ENCODE results near the gene TUBB2A. TPM values are rescaled to one million over a fixed set of nuclear protein-coding genes. Genes with fewer than 3 reads are reported as not detected.

TUBB2A gene
- total RNA-seq: 10 to 100 TPM; 30.8 to 70.4 TPM

DNA sequence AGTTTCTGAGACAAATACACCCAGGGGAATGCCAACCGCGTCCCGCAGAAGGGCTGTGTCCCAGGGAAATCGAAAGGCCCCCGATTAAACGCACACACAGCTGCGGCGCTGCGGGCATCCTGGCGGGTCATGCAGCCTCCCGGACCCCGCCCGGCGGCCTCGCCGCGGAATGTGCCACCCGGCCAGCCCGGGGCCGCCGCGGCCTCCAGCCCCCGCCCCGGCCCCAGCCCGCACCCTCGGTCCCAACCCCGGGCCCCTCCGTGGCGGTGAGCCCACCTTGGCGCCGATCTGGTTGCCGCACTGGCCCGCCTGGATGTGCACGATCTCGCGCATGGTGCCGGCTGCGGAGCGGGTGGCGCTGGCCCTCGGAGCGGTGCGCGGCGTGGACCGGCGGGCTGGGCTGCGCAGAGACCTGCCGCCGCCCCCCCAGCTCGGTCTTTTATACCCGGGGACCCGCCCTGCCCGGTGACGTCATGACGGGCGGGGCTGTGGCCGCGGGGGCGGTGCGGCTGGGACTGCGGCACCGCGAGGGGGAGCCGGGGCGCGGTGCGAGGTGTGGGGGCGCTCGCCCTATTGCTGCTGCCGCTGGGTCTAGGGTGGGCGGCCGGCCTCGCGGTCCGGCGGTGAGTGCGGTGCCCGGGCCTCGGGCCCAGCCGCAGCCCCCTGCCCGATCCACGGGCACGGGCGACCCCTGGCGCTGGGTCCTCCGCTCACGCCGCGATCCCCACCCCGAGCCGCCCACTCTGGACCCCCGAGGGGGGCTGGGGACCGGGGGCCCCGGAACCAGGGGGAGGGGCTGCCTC lies at the start of gene TUBB2A:
TSS of gene TUBB2A (minus strand) at position 414 of the 803 bp plus-strand sequence. CDS start at position 333, 81 bp downstream.
- peak within 1 kb of the TSS; percentile 96 for H3K4me3 ChIP-seq
- peak within 1 kb of the TSS; percentile 98 to 99 for H3K27ac ChIP-seq
- DNase-seq (ENCODE audit: low spot score) (no peak), ATAC-seq (ENCODE audit: insufficient number of reproducible peaks, low FRiP score, low read depth) (peak; percentile 55)
- H3K36me3 ChIP-seq: no peaks in the 10 kb centered on the region
- H3K4me1 ChIP-seq (ENCODE audit: control insufficient read depth in 1 of 2, low read depth in 2 of 2): peaks cover 0 to 13% of the 10 kb centered on the region in 2 donors
- H3K27me3 ChIP-seq (replicated peaks; ENCODE audit: insufficient read depth): no peaks in the 10 kb centered on the region
- no peaks in the 10 kb centered on the region for H3K9me3 ChIP-seq
- TF ChIP-seq, protein P1, sequence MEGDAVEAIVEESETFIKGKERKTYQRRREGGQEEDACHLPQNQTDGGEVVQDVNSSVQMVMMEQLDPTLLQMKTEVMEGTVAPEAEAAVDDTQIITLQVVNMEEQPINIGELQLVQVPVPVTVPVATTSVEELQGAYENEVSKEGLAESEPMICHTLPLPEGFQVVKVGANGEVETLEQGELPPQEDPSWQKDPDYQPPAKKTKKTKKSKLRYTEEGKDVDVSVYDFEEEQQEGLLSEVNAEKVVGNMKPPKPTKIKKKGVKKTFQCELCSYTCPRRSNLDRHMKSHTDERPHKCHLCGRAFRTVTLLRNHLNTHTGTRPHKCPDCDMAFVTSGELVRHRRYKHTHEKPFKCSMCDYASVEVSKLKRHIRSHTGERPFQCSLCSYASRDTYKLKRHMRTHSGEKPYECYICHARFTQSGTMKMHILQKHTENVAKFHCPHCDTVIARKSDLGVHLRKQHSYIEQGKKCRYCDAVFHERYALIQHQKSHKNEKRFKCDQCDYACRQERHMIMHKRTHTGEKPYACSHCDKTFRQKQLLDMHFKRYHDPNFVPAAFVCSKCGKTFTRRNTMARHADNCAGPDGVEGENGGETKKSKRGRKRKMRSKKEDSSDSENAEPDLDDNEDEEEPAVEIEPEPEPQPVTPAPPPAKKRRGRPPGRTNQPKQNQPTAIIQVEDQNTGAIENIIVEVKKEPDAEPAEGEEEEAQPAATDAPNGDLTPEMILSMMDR (IDR thresholded peaks at IDR 0.05): peak; percentile 39

DNA sequence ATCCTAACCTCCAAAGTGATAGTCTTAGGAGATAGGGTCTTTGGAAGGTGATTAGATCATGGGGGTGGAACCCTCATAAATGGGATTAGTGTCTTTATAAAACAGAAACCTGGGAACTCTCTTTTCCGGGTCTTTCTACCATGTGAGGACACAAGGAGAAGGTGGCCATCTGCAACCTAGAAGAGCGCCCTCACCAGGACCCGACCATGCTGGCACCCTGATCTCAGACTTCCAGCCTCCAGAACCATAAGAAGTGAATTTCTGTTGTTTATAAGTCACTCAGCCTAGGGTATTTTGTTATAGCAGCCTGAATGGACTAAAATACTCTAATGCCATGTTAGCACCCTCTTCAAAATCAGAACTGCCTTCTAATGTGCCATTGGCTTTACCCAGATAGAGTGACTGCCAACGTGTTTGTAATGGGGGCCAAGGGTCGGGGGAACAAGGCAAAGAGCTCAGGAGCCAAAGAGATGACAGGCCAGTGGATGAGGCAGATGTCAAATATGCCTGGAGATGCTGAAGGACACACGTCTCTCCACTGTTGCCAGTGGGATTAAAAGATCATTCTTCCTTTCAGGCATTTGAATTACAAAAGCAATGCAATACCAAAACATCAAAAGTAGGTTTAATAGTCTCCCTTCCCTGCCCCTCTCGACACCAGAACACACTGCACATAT lies 49.1 kb upstream of the TUBB2A start:
- Histone ChIP-seq H3K27ac (no peak overlapping the region), H3K27me3 (replicated peaks; ENCODE audit: insufficient read depth) (no peaks in the 10 kb centered on the region), H3K4me3 (no peak overlapping the region), H3K36me3 (no peaks in the 10 kb centered on the region), H3K9me3 (no peaks in the 10 kb centered on the region), H3K4me1 (ENCODE audit: control insufficient read depth in 1 of 2, low read depth in 2 of 2) (peaks cover 12 to 35% of the 10 kb centered on the region in 2 donors)
- TF ChIP-seq, protein P1 (IDR thresholded peaks at IDR 0.05): no peak
- DNase-seq (ENCODE audit: low spot score) (no peak), ATAC-seq (ENCODE audit: insufficient number of reproducible peaks, low FRiP score, low read depth) (no peak)

DNA sequence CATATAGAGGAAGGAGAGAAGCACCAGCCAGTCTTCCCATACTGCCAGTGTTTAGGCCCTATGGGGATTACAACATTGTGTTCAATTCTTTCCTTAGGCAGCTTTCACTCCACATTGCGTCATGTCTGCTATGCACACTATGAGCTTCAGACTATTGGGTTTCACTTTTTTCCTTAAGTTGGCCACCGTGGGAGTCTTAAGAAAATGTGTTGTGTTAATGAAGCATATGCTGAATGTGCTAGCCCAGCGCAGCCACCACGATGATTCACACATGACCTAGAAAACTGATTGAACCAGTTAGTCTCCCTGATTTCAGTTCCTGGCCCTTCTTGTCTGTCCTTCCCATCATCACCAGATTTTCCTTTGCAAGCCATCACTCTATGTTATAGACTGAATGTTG lies 48.6 kb upstream of the TUBB2A start:
- TF ChIP-seq, protein P1 (IDR thresholded peaks at IDR 0.05): no peak
- no peaks in the 10 kb centered on the region for H3K27me3 ChIP-seq (replicated peaks; ENCODE audit: insufficient read depth)
- H3K4me1 ChIP-seq (ENCODE audit: control insufficient read depth in 1 of 2, low read depth in 2 of 2): peaks cover 12 to 29% of the 10 kb centered on the region in 2 donors
- no peak overlapping the region for H3K27ac ChIP-seq
- H3K4me3 ChIP-seq: no peak overlapping the region
- H3K36me3 ChIP-seq: no peaks in the 10 kb centered on the region
- H3K9me3 ChIP-seq: no peaks in the 10 kb centered on the region
- DNase-seq (ENCODE audit: low spot score): no peak
- no peak for ATAC-seq (ENCODE audit: insufficient number of reproducible peaks, low FRiP score, low read depth)

DNA sequence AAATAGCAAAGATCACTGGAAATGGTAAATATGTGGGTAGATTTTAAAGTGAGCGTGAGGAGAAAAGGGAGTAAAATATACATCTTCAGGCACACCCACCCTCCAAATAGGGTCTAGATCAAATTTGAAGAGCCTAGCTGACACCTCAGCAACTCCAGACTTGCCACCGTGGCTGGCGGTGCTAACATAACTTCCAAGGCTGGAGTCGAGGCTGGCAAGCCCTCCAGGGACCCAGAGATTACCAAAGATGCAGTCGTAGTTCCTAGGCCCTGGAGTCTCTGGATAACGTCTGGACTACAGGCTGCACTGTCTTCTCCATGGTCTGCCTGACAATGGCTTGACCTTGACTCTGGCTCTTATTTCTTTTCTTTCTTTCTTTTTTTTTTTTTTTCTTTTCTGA lies 47.6 kb upstream of the TUBB2A start:
- Histone ChIP-seq H3K4me1 (ENCODE audit: control insufficient read depth in 1 of 2, low read depth in 2 of 2) (peaks cover 12 to 25% of the 10 kb centered on the region in 2 donors), H3K36me3 (no peaks in the 10 kb centered on the region), H3K27me3 (replicated peaks; ENCODE audit: insufficient read depth) (no peaks in the 10 kb centered on the region), H3K4me3 (no peak overlapping the region), H3K27ac (no peak overlapping the region), H3K9me3 (no peaks in the 10 kb centered on the region)
- DNase-seq (ENCODE audit: low spot score) (no peak), ATAC-seq (ENCODE audit: insufficient number of reproducible peaks, low FRiP score, low read depth) (no peak)
- TF ChIP-seq, protein P1 (IDR thresholded peaks at IDR 0.05): no peak

DNA sequence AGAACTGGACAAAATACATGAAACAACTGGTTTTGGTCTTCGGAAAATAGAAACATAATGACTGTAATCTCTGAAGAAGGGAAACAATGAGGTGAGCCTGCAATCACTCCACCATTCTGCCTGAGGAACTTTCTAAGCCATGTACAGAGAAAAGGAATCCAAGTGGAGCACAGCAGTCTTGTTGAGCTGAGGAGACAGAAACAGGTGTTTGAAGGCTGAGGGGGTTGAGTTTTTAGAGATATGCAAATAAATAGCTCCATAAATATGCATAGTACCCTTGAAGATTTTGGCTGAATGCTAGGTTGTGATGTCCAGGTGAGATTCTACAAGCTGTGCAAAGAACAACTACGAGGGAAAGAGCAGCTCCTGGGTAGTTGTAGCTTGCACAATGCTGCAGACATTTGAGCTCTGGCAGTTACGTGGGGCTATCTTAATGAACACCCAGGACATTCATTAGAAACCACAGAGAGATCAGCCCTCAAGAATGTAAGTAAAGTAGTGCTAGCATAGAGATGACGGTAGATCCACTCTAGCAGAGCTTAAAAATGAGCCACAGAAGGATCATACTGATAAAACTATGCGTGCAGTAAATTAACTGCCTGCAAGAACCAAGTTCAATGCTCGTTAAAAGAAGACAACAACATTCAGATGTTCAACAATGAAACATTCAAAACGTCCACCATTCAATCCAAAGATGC lies 45.8 kb upstream of the TUBB2A start:
- no peaks in the 10 kb centered on the region for H3K9me3 ChIP-seq
- TF ChIP-seq, protein P1 (IDR thresholded peaks at IDR 0.05): no peak
- H3K4me1 ChIP-seq (ENCODE audit: control insufficient read depth in 1 of 2, low read depth in 2 of 2): peaks cover 0 to 7% of the 10 kb centered on the region in 2 donors
- no peak for DNase-seq (ENCODE audit: low spot score)
- H3K36me3 ChIP-seq: no peaks in the 10 kb centered on the region
- no peak overlapping the region for H3K4me3 ChIP-seq
- no peak overlapping the region for H3K27ac ChIP-seq
- H3K27me3 ChIP-seq (replicated peaks; ENCODE audit: insufficient read depth): no peaks in the 10 kb centered on the region
- no peak for ATAC-seq (ENCODE audit: insufficient number of reproducible peaks, low FRiP score, low read depth)
